ENCODE results near the gene SH2D2A. TPM values are rescaled to one million over a fixed set of nuclear protein-coding genes. Genes with fewer than 3 reads are reported as not detected.

The SH2D2A gene
- polyA plus RNA-seq, 1 donor from 2014 or later = not detected

GRCh38 chr1:156841295-156841855, 24.7 kb upstream of the SH2D2A start:
- Histone ChIP-seq H3K79me2 (replicated peaks; ENCODE audit: insufficient read depth, low read length) (no peaks in the 10 kb centered on the region), H2AFZ (ENCODE audit: low read depth, low read length) (no peak overlapping the region), H3K4me3 (ENCODE audit: low read length) (no peak overlapping the region), H4K20me1 (ENCODE audit: insufficient read depth) (no peaks in the 10 kb centered on the region), H3K9me3 (ENCODE audit: low read length) (no peaks in the 10 kb centered on the region), H3K36me3 (ENCODE audit: insufficient read depth, low read length) (no peaks in the 10 kb centered on the region), H3K27me3 (ENCODE audit: insufficient read depth, low read depth, low read length) (peaks cover 34% of the 10 kb centered on the region), H3K9ac (ENCODE audit: low read length) (no peak overlapping the region), H3F3A (ENCODE audit: insufficient read depth, low read length, poor library complexity, severe bottlenecking) (no peaks in the 10 kb centered on the region), H3K9me2 (ENCODE audit: insufficient read depth, low read length) (no peaks in the 10 kb centered on the region), H3K27ac (ENCODE audit: low read length) (no peak overlapping the region), H3K4me2 (ENCODE audit: low read length) (no peak overlapping the region)
- no peak for TF ChIP-seq EP300 (conservative IDR thresholded peaks at IDR 0.05; ENCODE audit: poor library complexity, severe bottlenecking)
- no peak for TF ChIP-seq CTCF (IDR thresholded peaks at IDR 0.05; ENCODE audit: poor library complexity, severe bottlenecking)
- no peak for TF ChIP-seq REST (IDR thresholded peaks at IDR 0.05; ENCODE audit: borderline replicate concordance)
- no peak for TF ChIP-seq EZH2 (IDR thresholded peaks at IDR 0.05; ENCODE audit: borderline replicate concordance, insufficient read depth, low read length, poor library complexity, severe bottlenecking)
- TF ChIP-seq RAD21 (conservative IDR thresholded peaks at IDR 0.05) = no peak
- no peak for TF ChIP-seq SMC3 (conservative IDR thresholded peaks at IDR 0.05; ENCODE audit: poor library complexity)
- TF ChIP-seq MXI1 (conservative IDR thresholded peaks at IDR 0.05; ENCODE audit: poor library complexity, severe bottlenecking) = no peak
- no peak for TF ChIP-seq POLR2AphosphoS5 (IDR thresholded peaks at IDR 0.05)
- TF ChIP-seq TAF1 (IDR thresholded peaks at IDR 0.05; ENCODE audit: low read depth) = no peak

GRCh38 chr1:156840898-156841279, 24.2 kb upstream of the SH2D2A start:
- H3K4me2 ChIP-seq (ENCODE audit: low read length) = no peak overlapping the region
- H2AFZ ChIP-seq (ENCODE audit: low read depth, low read length) = no peak overlapping the region
- H3K27me3 ChIP-seq (ENCODE audit: insufficient read depth, low read depth, low read length) = peaks cover 29% of the 10 kb centered on the region
- no peaks in the 10 kb centered on the region for H3K9me3 ChIP-seq (ENCODE audit: low read length)
- H3K4me3 ChIP-seq (ENCODE audit: low read length) = no peak overlapping the region
- no peak for TF ChIP-seq MXI1 (conservative IDR thresholded peaks at IDR 0.05; ENCODE audit: poor library complexity, severe bottlenecking)
- no peak for TF ChIP-seq EZH2 (IDR thresholded peaks at IDR 0.05; ENCODE audit: borderline replicate concordance, insufficient read depth, low read length, poor library complexity, severe bottlenecking)
- TF ChIP-seq SMC3 (conservative IDR thresholded peaks at IDR 0.05; ENCODE audit: poor library complexity) = no peak
- TF ChIP-seq REST (IDR thresholded peaks at IDR 0.05; ENCODE audit: borderline replicate concordance) = no peak
- TF ChIP-seq TAF1 (IDR thresholded peaks at IDR 0.05; ENCODE audit: low read depth) = no peak
- no peak for TF ChIP-seq EP300 (conservative IDR thresholded peaks at IDR 0.05; ENCODE audit: poor library complexity, severe bottlenecking)
- no peak for TF ChIP-seq RAD21 (conservative IDR thresholded peaks at IDR 0.05)
- no peak for TF ChIP-seq CTCF (IDR thresholded peaks at IDR 0.05; ENCODE audit: poor library complexity, severe bottlenecking)
- no peak for TF ChIP-seq POLR2AphosphoS5 (IDR thresholded peaks at IDR 0.05)
- no peaks in the 10 kb centered on the region for H3K9me2 ChIP-seq (ENCODE audit: insufficient read depth, low read length)
- H3K27ac ChIP-seq (ENCODE audit: low read length) = no peak overlapping the region
- H3K79me2 ChIP-seq (replicated peaks; ENCODE audit: insufficient read depth, low read length) = no peaks in the 10 kb centered on the region
- H3F3A ChIP-seq (ENCODE audit: insufficient read depth, low read length, poor library complexity, severe bottlenecking) = no peaks in the 10 kb centered on the region
- no peaks in the 10 kb centered on the region for H3K36me3 ChIP-seq (ENCODE audit: insufficient read depth, low read length)
- no peaks in the 10 kb centered on the region for H4K20me1 ChIP-seq (ENCODE audit: insufficient read depth)
- no peak overlapping the region for H3K9ac ChIP-seq (ENCODE audit: low read length)
